GM21528 (cell line): ENCODE results near the gene RGS12.

ENCODE experiments used
- ATAC-seq: cut with Tn5 transposase; IDR thresholded peaks from one replicate; pipeline ENCODE4 v1.9.1; 2021; ENCODE audit warnings: mild to moderate bottlenecking, moderate library complexity; ENCODE audit not compliant: unreplicated experiment, low FRiP score

Gene RGS12

DNA sequence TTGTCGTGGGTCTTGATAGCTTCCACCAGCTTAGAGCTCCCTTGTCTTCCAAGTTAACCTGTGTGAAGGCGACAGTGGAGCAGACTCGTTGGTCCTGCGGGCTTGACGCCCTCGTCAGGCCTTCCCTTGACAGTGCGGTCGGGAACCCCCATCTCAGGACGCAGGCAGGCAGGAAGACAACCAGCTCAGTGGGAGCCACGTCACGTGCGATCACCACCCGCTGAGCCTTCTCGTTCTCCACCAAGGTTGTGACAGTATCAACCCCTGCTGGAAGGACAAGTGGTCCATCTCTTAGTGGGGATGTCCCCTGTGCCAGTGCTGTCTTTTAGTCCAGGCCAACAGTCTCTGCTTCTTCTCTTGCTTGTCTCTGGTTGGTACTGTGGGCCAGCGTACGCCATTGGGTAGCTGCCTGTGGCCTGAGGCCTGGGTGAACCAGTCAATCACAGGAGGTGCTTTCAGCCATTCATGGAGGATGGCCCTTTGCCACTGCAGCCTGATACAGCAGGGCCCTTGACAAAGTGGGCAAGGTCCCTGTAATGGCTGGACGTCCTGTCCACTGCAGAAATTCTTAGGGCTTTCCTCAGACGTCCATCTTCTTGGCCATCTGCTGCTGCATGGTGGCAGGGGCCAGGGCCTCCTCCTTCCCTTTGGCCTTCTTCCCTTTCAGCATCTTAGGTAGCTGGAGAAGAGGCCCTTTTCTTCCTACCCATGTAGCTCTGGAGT, 31.4 kb downstream of the RGS12 start:
- no peak for ATAC-seq

GRCh38 chr4:3328814-3329663, 36.2 kb downstream of the RGS12 start:
- ATAC-seq, result no peak

- ATAC-seq, result no peak
These were observed 37.1 kb downstream of the RGS12 start for GRCh38 chr4:3329887-3330286.

- no peak for ATAC-seq
These were observed 37.9 kb downstream of the RGS12 start for GRCh38 chr4:3330707-3331106.

GRCh38 chr4:3331511-3332394, 38.9 kb downstream of the RGS12 start:
- ATAC-seq, result no peak

- ATAC-seq, result no peak
These were observed 39.7 kb downstream of the RGS12 start for GRCh38 chr4:3332498-3332897.

- no peak for ATAC-seq
These were observed 41.5 kb downstream of the RGS12 start for GRCh38 chr4:3334316-3334715.

DNA sequence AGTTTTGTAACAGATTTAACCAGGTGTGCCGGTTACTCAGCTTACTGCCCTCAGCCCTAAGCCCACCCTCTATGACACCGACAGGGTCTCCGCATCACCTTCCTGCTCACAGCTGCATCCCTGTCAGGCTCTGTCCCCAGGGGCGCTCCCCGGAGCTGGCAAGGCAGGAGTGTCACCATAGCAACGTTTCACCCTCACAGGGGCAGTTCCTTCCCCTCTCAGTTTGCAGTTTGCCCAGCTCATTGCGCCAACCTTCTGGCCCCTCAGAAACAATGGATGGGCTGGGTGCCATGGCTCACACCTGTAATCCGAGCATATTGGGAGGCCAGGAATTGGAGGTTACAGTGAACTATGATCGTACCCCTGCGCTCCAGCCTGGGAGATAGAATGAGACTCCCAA, 42.6 kb downstream of the RGS12 start:
- ATAC-seq, result no peak

DNA sequence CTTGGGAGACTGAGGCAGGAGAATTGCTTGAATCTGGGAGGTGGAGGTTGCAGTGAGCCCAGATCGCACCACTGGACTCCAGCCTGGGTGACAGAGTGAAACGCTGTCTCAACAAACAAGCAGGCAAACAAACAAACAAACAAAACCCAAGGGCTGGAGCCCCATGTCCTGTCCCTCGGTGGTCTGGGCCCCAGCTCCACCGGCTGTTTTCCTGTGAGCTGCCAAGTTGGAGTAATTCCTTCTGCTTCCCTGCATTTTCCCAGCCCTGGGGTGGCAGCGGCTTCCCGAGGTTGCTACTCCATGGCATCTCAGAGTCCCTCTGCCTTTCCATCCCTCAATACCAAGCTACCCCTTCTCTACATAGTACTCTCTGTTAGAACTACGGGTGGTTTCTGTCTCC, 43.2 kb downstream of the RGS12 start:
- no peak for ATAC-seq

- ATAC-seq, result no peak
These were observed 43.8 kb downstream of the RGS12 start for GRCh38 chr4:3336382-3337356.

GRCh38 chr4:3337357-3337732, 44.5 kb downstream of the RGS12 start:
- ATAC-seq, result no peak

GRCh38 chr4:3337811-3338210, 45.0 kb downstream of the RGS12 start:
- no peak for ATAC-seq

- ATAC-seq, result no peak
These were observed 45.6 kb downstream of the RGS12 start for GRCh38 chr4:3338321-3338838.

- ATAC-seq, result no peak
These were observed 46.2 kb downstream of the RGS12 start for GRCh38 chr4:3338976-3339531.

GRCh38 chr4:3339577-3339976, 46.8 kb downstream of the RGS12 start:
- no peak for ATAC-seq

DNA sequence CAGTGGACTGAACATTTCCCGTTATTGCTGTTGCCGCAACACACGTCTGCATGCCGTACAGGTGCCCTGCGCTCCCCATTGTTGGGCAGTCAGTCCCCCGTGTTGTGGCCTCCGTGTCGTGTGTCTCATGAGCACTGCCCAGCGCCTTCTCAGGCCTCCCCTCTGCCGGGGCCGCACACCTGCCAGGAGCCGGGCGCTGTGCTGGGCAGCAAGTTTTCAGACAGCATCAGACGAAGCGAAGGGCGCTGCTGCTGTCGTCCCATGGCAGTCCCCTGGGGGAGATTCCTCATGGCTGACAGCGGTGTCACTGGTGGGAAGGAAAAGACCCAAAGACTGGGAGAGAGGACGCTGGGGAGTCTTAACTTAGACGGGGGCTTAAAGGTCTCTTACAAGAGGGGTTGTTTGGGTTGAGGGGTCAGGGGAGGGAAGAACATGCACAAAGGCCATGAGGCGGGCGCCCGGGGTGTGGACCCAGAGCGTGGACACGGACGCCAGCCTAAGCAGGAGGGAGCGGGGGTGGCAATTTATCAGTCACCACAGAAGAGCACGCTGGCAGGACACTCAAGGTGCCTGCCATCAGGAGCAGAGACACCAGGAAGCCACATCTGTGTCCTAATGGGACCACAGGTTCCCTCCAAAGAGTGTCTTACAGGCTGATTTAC, 47.3 kb downstream of the RGS12 start:
- no peak for ATAC-seq

DNA sequence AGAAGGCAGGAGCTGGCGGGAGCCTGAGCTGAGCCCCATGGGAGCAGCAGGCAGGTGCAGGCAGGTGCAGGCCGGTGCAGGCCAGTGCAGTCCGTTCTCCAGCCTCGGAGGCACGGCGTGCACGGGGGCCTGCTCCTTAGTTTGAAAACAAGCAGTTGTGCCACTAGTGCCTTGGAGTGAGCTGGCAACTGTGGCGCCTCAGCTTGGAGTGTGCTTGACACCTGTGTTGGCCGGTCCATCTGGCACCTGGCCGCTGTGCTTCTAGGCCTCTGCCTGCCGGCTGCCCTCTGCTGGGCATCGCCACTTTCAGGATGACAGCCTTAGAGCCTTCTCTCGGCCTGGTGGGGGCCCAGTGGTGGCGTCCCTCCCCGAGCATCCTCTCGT, 47.9 kb downstream of the RGS12 start:
- no peak for ATAC-seq

DNA sequence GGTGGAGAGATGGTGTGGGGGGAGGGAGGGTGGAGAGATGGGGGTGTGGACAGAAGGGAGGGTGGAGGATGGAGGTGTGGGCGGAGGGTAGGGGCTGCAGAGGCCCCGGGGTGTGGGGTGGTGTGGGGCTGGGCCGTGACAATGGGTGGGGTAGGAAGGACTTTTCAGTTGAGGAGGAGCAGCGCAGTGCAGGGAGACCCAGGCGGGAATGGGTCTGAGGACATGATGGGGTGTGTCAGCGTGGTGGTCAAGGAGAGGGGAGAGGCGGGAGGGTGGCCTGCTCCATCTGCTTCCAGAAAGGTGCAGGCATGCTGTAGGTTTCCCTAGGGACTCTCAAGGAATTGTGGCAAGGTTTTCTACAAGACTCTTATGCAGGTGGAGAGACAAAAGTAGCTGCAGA, 48.9 kb downstream of the RGS12 start:
- no peak for ATAC-seq
